ENCODE data around the gene P2RX7. TPM values are rescaled to one million over a fixed set of nuclear protein-coding genes. Genes with fewer than 3 reads are reported as not detected.

Gene P2RX7
- 4.0 TPM for total RNA-seq
- 2.0 TPM for polyA plus RNA-seq

GRCh38 chr12:121132601-121133481 lies at the start of gene P2RX7:
TSS of gene P2RX7 (plus strand) at chr12:121132876. CDS start at chr12:121132971, 95 bp downstream.
- Histone ChIP-seq H3K36me3 (ENCODE audit: insufficient read depth) (no peaks in the 10 kb centered on the region), H3K27ac (ENCODE audit: low read depth) (no peak within 1 kb of the TSS), H3K4me3 (ENCODE audit: low read depth, low read length) (peak within 1 kb of the TSS; percentile 27), H3K4me1 (ENCODE audit: insufficient read depth) (no peaks in the 10 kb centered on the region)
- 2% methylated on average over 25 of the region's 25 CpGs for WGBS
- peak; percentile 28 for DNase-seq (ENCODE audit: extremely low spot score)

DNA sequence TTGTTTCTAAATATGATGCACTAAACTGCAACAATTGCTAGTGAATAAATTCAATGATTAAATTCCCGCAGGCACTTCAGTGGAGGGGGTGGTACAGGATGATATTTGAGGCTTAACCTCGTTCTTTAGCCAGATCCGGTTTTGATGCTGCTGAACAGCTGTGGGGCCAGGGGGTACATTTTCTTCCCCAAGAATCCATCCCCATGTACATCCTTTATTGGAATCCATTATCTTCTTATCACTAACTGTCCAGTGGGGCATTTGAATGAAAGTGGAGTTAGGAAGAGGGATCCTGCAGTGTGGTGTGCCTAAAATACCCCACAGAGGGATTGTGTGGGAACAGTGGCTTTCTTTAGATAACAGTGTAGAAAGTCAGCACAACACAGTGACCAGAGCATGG lies 48.4 kb upstream of the P2RX7 start:
- H3K27ac ChIP-seq (ENCODE audit: low read depth), result no peak overlapping the region
- WGBS, result 52% methylated on average over 3 of the region's 3 CpGs

GRCh38 chr12:121085069-121085468 lies 47.6 kb upstream of the P2RX7 start:
- Histone ChIP-seq H3K27ac (ENCODE audit: low read depth) (no peak overlapping the region), H3K4me1 (ENCODE audit: insufficient read depth) (no peaks in the 10 kb centered on the region), H3K4me3 (ENCODE audit: low read depth, low read length) (no peak overlapping the region), H3K36me3 (ENCODE audit: insufficient read depth) (no peaks in the 10 kb centered on the region)
- no peak for DNase-seq (ENCODE audit: extremely low spot score)
- 82% methylated on average over 4 of the region's 4 CpGs for WGBS

More for the DNA sequence above, 48.4 kb upstream of the P2RX7 start:
- DNase-seq (ENCODE audit: extremely low spot score), result no peak
- H3K4me1 ChIP-seq (ENCODE audit: insufficient read depth), result no peaks in the 10 kb centered on the region
- H3K4me3 ChIP-seq (ENCODE audit: low read depth, low read length), result no peak overlapping the region
- H3K36me3 ChIP-seq (ENCODE audit: insufficient read depth), result no peaks in the 10 kb centered on the region

DNA sequence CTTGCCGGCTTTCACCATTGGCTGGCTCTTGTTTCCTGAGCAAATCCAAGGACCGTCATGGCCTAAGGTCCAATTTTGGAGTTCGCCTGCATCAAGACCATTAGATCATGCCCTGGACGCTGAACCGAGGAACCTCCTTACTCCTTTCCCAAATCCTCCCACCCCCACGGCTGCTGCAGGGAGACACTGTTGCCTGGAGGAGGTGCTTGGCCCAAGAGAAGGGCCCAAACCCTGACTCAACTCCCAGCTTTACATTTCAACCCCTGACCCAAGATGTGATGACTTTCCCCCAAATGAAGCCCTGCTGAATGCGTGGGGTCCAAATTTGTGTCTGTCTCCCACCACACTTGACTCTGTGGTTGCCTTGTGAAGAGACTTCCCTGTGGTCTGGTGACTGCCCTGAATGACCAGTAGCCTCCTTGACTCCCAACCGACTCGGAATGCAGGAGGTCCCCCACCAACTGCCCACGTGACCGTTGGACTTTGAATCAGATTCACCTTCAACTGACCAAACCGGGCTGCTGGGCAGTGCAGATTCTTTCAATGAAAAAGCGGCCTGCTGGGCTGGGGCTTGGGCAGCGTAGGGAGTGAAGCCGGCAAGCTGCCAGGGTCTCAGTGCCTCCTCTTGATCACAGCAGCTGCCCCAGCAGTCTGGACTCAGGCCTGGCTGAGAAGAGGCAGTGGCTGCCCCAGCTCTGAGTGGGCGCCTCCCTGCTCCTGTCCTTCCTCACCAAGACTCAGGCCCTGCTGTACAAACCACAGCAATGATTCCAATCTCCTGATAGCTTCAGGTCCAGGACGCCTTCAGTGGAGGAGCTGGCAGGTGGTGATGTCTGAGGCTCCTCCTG lies 46.9 kb upstream of the P2RX7 start:
- Histone ChIP-seq H3K4me3 (ENCODE audit: low read depth, low read length) (no peak overlapping the region), H3K4me1 (ENCODE audit: insufficient read depth) (no peaks in the 10 kb centered on the region), H3K27ac (ENCODE audit: low read depth) (no peak overlapping the region), H3K36me3 (ENCODE audit: insufficient read depth) (no peaks in the 10 kb centered on the region)
- 90% methylated on average over 17 of the region's 17 CpGs for WGBS
- no peak for DNase-seq (ENCODE audit: extremely low spot score)

GRCh38 chr12:121086781-121087295 lies 45.8 kb upstream of the P2RX7 start:
- WGBS, result 89% methylated on average over 8 of the region's 8 CpGs
- Histone ChIP-seq H3K27ac (ENCODE audit: low read depth) (no peak overlapping the region), H3K36me3 (ENCODE audit: insufficient read depth) (no peaks in the 10 kb centered on the region), H3K4me1 (ENCODE audit: insufficient read depth) (no peaks in the 10 kb centered on the region), H3K4me3 (ENCODE audit: low read depth, low read length) (no peak overlapping the region)
- DNase-seq (ENCODE audit: extremely low spot score), result no peak

GRCh38 chr12:121087467-121088194 lies 45.0 kb upstream of the P2RX7 start:
- DNase-seq (ENCODE audit: extremely low spot score), result no peak
- 60% methylated on average over 11 of the region's 11 CpGs for WGBS
- Histone ChIP-seq H3K4me1 (ENCODE audit: insufficient read depth) (no peaks in the 10 kb centered on the region), H3K27ac (ENCODE audit: low read depth) (no peak overlapping the region), H3K36me3 (ENCODE audit: insufficient read depth) (no peaks in the 10 kb centered on the region), H3K4me3 (ENCODE audit: low read depth, low read length) (no peak overlapping the region)

- no peak overlapping the region for H3K4me3 ChIP-seq (ENCODE audit: low read depth, low read length)
- no peak for DNase-seq (ENCODE audit: extremely low spot score)
- WGBS, result 94% methylated on average over 6 of the region's 6 CpGs
Observed at GRCh38 chr12:121088195-121088585, 44.5 kb upstream of the P2RX7 start.

GRCh38 chr12:121089031-121089812 lies 43.5 kb upstream of the P2RX7 start:
- no peaks in the 10 kb centered on the region for H3K36me3 ChIP-seq (ENCODE audit: insufficient read depth)
- WGBS, result 83% methylated on average over 14 of the region's 14 CpGs
- H3K27ac ChIP-seq (ENCODE audit: low read depth), result no peak overlapping the region
- DNase-seq (ENCODE audit: extremely low spot score), result no peak
- H3K4me3 ChIP-seq (ENCODE audit: low read depth, low read length), result no peak overlapping the region
- H3K4me1 ChIP-seq (ENCODE audit: insufficient read depth), result no peaks in the 10 kb centered on the region

More at GRCh38 chr12:121088195-121088585, 44.5 kb upstream of the P2RX7 start:
- Histone ChIP-seq H3K27ac (ENCODE audit: low read depth) (no peak overlapping the region), H3K36me3 (ENCODE audit: insufficient read depth) (no peaks in the 10 kb centered on the region), H3K4me1 (ENCODE audit: insufficient read depth) (no peaks in the 10 kb centered on the region)

DNA sequence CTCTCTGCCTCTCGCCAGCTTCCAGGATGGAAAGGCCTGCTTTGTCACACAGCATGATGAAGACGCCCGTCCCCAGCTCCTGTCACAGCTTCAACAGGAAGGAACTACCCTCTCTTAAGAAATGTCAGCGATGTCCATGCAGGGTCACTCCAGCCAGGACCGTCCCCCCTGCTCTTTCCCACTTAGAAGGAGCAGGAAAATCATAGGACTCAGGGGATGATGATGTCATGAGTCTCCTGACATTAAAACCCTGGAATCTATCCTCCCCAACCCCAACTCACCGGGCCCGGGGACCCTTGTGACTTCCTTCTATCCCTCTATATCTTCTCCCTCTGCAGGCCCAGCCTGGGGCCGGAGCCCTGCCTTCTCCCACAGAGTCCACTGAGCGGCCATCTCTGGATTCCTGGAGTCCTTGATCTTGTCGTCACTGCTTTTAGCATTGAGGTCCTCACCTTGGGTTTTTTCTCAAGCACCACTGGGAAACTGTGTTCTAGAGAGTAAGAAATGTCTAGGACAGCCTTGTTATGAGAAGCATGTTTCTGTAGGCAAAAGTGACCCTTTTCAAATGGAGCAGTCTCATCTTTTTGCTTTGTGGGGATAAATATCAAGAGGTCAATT lies 42.8 kb upstream of the P2RX7 start:
- Histone ChIP-seq H3K36me3 (ENCODE audit: insufficient read depth) (no peaks in the 10 kb centered on the region), H3K4me3 (ENCODE audit: low read depth, low read length) (no peak overlapping the region), H3K4me1 (ENCODE audit: insufficient read depth) (no peaks in the 10 kb centered on the region), H3K27ac (ENCODE audit: low read depth) (no peak overlapping the region)
- DNase-seq (ENCODE audit: extremely low spot score), result no peak
- 82% methylated on average over 10 of the region's 10 CpGs for WGBS

- WGBS, result 60% methylated on average over 11 of the region's 11 CpGs
- Histone ChIP-seq H3K27ac (ENCODE audit: low read depth) (no peak overlapping the region), H3K36me3 (ENCODE audit: insufficient read depth) (no peaks in the 10 kb centered on the region), H3K4me3 (ENCODE audit: low read depth, low read length) (no peak overlapping the region), H3K4me1 (ENCODE audit: insufficient read depth) (no peaks in the 10 kb centered on the region)
- no peak for DNase-seq (ENCODE audit: extremely low spot score)
Observed at GRCh38 chr12:121090586-121091514, 41.8 kb upstream of the P2RX7 start.

- 92% methylated on average over 2 of the region's 2 CpGs for WGBS
- Histone ChIP-seq H3K36me3 (ENCODE audit: insufficient read depth) (no peaks in the 10 kb centered on the region), H3K27ac (ENCODE audit: low read depth) (no peak overlapping the region), H3K4me3 (ENCODE audit: low read depth, low read length) (no peak overlapping the region), H3K4me1 (ENCODE audit: insufficient read depth) (no peaks in the 10 kb centered on the region)
- no peak for DNase-seq (ENCODE audit: extremely low spot score)
Observed at GRCh38 chr12:121092034-121092433, 40.6 kb upstream of the P2RX7 start.

All from urinary bladder (tissue), 4 donors.